WTC11 (cell line): ENCODE results near the gene SNX9.

ENCODE experiments used
- CTCF ChIP-seq: fragments of 200-600 bp; IDR thresholded peaks from 2 replicates; pipeline ENCODE4 v1.8.0; 2022; ENCODE audit warnings: antibody characterized with exemption
- SMAD3 ChIP-seq: sonication (generic); formaldehyde crosslinking; IDR thresholded peaks from 2 replicates; pipeline ENCODE4 v1.8.0; 2022; ENCODE audit warnings: missing genetic modification reagents, mild to moderate bottlenecking, borderline replicate concordance
- SOX15 ChIP-seq: fragments of 250-450 bp; sonication (Bioruptor Pico); IDR thresholded peaks from 2 replicates; pipeline ENCODE4 v1.9.0; 2021; ENCODE audit warnings: mild to moderate bottlenecking
- USF1 ChIP-seq: sonication (generic); formaldehyde crosslinking; IDR thresholded peaks from 2 replicates; pipeline ENCODE4 v1.8.0; 2022; ENCODE audit warnings: mild to moderate bottlenecking, missing genetic modification reagents

- TF ChIP-seq SMAD3 (CRISPR knock-in tag): no peak
- no peak for TF ChIP-seq SOX15 (CRISPR knock-in tag)
- no peak for TF ChIP-seq USF1
- TF ChIP-seq CTCF: no peak
Measured at GRCh38 chr6:157984686-157985225, 161.7 kb downstream of the SNX9 start.
